GM12878 (cell line): ENCODE results near the gene INVS. TPM values are rescaled to one million over a fixed set of nuclear protein-coding genes. Genes with fewer than 3 reads are reported as not detected.
A peak's percentile ranks its signal among the peaks of the same experiment; 100 is the strongest.

Experiments
- ATAC-seq: fragments of 200-7000 bp; cut with Tn5 transposase; 3 replicates; pipeline ENCODE4 v1.9.1; 2020; ENCODE audit warnings: mild to moderate bottlenecking, moderate library complexity
- BruUV-seq: library from RNA; stranded (reverse); fragments of 400-500 nt; replicated peaks from 2 replicates; lab custom pipeline; 2021; lab: Mats Ljungman, UMichigan
- CTCF ChIA-PET: fragments of 300-600 bp; sonication (Branson Sonifier 250); formaldehyde crosslinking; extraction: SDS; loops from one replicate; lab custom pipeline; 2021; ENCODE audit warnings: inconsistent platforms; lab: Yijun Ruan, JAX
- POLR2A ChIA-PET: fragments of 350-600 bp; formaldehyde crosslinking; extraction: SDS; loops from one replicate; lab custom pipeline; 2021; ENCODE audit warnings: inconsistent platforms; lab: Charles Lee
- RAD21 ChIA-PET: fragments of 300-600 bp; sonication (Branson Sonifier 250); formaldehyde crosslinking; loops from one replicate; lab custom pipeline; 2023; ENCODE audit warnings: antibody characterized with exemption; ENCODE audit not compliant: unreplicated experiment; lab: Charles Lee
- SMC1A ChIA-PET: fragments of 300-600 bp; sonication (Branson Sonifier 250); formaldehyde crosslinking; loops from one replicate; lab custom pipeline; 2023; ENCODE audit not compliant: unreplicated experiment, uncharacterized antibody; lab: Charles Lee
- DNase-seq: peaks from one replicate; pipeline ENCODE4 v3.0.0-alpha.2; 2011; ENCODE audit warnings: low read depth, low spot score
- FAIRE-seq: peaks from 3 replicates; lab custom pipeline; 2011; peaks lifted over from hg19 to GRCh38; lab: Jason Lieb, UNC
- H2AFZ ChIP-seq: 2 replicates; pipeline ENCODE4 v1.6.0; 2011; ENCODE audit warnings: low read depth, low read length, control low read depth; ENCODE audit not compliant: control insufficient read depth
- H3K27ac ChIP-seq: 2 replicates; pipeline ENCODE4 v1.5.1; 2011; ENCODE audit warnings: control low read depth; ENCODE audit not compliant: control insufficient read depth, insufficient read depth
- H3K27me3 ChIP-seq, 2 experiments: replicated peaks in 1 of 2; 2 replicates each; pipeline versions ENCODE4 v1.6.0 to v1.6.1; 2011; ENCODE audit warnings: low read length in 1 of 2; ENCODE audit not compliant: control insufficient read depth in 2 of 2, insufficient read depth in 2 of 2
- H3K36me3 ChIP-seq, 2 experiments: 2 replicates each; pipeline ENCODE4 v1.5.1; 2011; ENCODE audit warnings: low read length in 1 of 2; ENCODE audit not compliant: control insufficient read depth in 2 of 2, insufficient read depth in 2 of 2
- H3K4me1 ChIP-seq: 2 replicates; pipeline ENCODE4 v1.6.1; 2011; ENCODE audit warnings: mild to moderate bottlenecking, low read length, moderate library complexity, mixed read lengths; ENCODE audit not compliant: control insufficient read depth, insufficient read depth
- H3K4me2 ChIP-seq: 2 replicates; pipeline ENCODE4 v1.6.0; 2011; ENCODE audit warnings: control low read depth; ENCODE audit not compliant: control insufficient read depth, insufficient read depth
- H3K4me3 ChIP-seq: fragments of 200-600 bp; sonication (generic); 2 replicates; pipeline ENCODE4 v1.5.1; 2016
- H3K79me2 ChIP-seq: 2 replicates; pipeline ENCODE4 v1.6.0; 2011; ENCODE audit warnings: low read length; ENCODE audit not compliant: control insufficient read depth, insufficient read depth
- H3K9ac ChIP-seq: 2 replicates; pipeline ENCODE4 v1.8.0; 2011; ENCODE audit warnings: low read length, control low read depth, mixed read lengths; ENCODE audit not compliant: control insufficient read depth, insufficient read depth
- H3K9me3 ChIP-seq: replicated peaks from 3 replicates; pipeline ENCODE4 v1.5.1; 2011; ENCODE audit warnings: mild to moderate bottlenecking, low read length; ENCODE audit not compliant: control insufficient read depth, insufficient read depth
- H4K20me1 ChIP-seq: 2 replicates; pipeline ENCODE4 v1.6.0; 2011; ENCODE audit not compliant: control insufficient read depth, insufficient read depth
- CHD1 ChIP-seq: IDR thresholded peaks from 2 replicates; pipeline ENCODE4 v1.6.1; 2012; ENCODE audit warnings: low read depth, low read length, improper control_type of control experiment
- WGBS: methylation state at CpG from one replicate; pipeline ENCODE4 v1.1.6; 2016; ENCODE audit warnings: low lambda C conversion rate; ENCODE audit not compliant: insufficient replicate concordance, insufficient coverage; ENCODE audit errors: missing lambda C conversion rate; 5-methylcytosine and 5-hydroxymethylcytosine counted together
- in situ Hi-C: fragments of 300-500 bp; cut with MboI; formaldehyde crosslinking; loops from 9 replicates; pipeline ENCODE4 v1.14.3; 2018; ENCODE audit warnings: mixed read lengths
- intact Hi-C: fragments of 100-400 bp; cut with micrococcal nuclease; formaldehyde crosslinking; loops from one replicate; pipeline ENCODE4 v1.14.2; 2022; ENCODE audit not compliant: unreplicated experiment
- polyA plus RNA-seq, 11 experiments: library from polyadenylated mRNA; depleted of rRNA in 4 of 11; unstranded in 6 of 11; stranded (reverse) in 5 of 11; fragments of >200 nt; fragmentation: Nextera tagmentation in 4 of 11; fragmentation: Illumina TruSeq in 1 of 11; extraction: Ambion mirVana in 4 of 11; extraction: Trizol in 1 of 11; gene quantifications; 1 replicate in 1 of 11; 2 replicates in 10 of 11; pipeline versions ENCODE4 v1.2.1 to v1.2.3, GENCODE V29; 2011 to 2016; ENCODE audit warnings: inconsistent platforms in 2 of 11, missing spikeins in 2 of 11, low read depth in 1 of 11
- total RNA-seq, 4 experiments: library from RNA; depleted of rRNA in 3 of 4; stranded (reverse); fragments of >200 nt in 3 of 4; fragmentation: Illumina TruSeq in 1 of 4; extraction: Trizol in 1 of 4; gene quantifications; 2 replicates each; pipeline versions ENCODE4 v1.2.1 to v1.2.3, GENCODE V29; 2013 to 2021
- TF ChIP-seq, protein P1 (sequence below): fragments of 450-650 bp; IDR thresholded peaks from 2 replicates; pipeline ENCODE4 v1.6.1; 2016; ENCODE audit warnings: mild to moderate bottlenecking, moderate library complexity, borderline replicate concordance

Gene INVS
- total and polyA plus RNA-seq, 10 of the 15 experiments (the other 5 are each of a cell fraction or from before 2014, with no cell fraction given): 0.93 to 20.8 (median 13.2) TPM

GRCh38 chr9:100112677-100113336, 13.8 kb downstream of the INVS start:
- Histone ChIP-seq H3K27me3 (no peaks in the 10 kb centered on the region), H3K9ac (no peak overlapping the region), H3K4me3 (no peak overlapping the region), H3K4me2 (no peak overlapping the region), H3K9me3 (no peaks in the 10 kb centered on the region), H3K4me1 (no peaks in the 10 kb centered on the region), H3K79me2 (no peaks in the 10 kb centered on the region; the same call in 1 of the 2 replicates), H2AFZ (no peak overlapping the region), H3K36me3 (peaks cover 0 to 2% of the 10 kb centered on the region in 2 experiments; a peak in 1 of 4 replicates), H4K20me1 (no peaks in the 10 kb centered on the region), H3K27ac (no peak overlapping the region)
- RAD21 ChIA-PET: interaction anchor here (1.0 kb wide), 1 partner anchor 19 kb away, joined by 4 read pairs; no protein-coding TSS in a partner anchor
- intact Hi-C loops: no loop called here
- no peak for ATAC-seq
- SMC1A ChIA-PET: interaction anchor here (0.5 to 2.0 kb wide), 3 partner anchors 10 to 337 kb away, joined by 3 to 4 read pairs (median 3); no protein-coding TSS in a partner anchor
- POLR2A ChIA-PET: interaction anchor here (0.6 kb wide), 3 partner anchors 8 to 740 kb away, joined by 3 to 4 read pairs (median 4); partner anchors contain the start of genes ERP44 and INVS
- in situ Hi-C loops: no loop called here
- TF ChIP-seq, protein P1, sequence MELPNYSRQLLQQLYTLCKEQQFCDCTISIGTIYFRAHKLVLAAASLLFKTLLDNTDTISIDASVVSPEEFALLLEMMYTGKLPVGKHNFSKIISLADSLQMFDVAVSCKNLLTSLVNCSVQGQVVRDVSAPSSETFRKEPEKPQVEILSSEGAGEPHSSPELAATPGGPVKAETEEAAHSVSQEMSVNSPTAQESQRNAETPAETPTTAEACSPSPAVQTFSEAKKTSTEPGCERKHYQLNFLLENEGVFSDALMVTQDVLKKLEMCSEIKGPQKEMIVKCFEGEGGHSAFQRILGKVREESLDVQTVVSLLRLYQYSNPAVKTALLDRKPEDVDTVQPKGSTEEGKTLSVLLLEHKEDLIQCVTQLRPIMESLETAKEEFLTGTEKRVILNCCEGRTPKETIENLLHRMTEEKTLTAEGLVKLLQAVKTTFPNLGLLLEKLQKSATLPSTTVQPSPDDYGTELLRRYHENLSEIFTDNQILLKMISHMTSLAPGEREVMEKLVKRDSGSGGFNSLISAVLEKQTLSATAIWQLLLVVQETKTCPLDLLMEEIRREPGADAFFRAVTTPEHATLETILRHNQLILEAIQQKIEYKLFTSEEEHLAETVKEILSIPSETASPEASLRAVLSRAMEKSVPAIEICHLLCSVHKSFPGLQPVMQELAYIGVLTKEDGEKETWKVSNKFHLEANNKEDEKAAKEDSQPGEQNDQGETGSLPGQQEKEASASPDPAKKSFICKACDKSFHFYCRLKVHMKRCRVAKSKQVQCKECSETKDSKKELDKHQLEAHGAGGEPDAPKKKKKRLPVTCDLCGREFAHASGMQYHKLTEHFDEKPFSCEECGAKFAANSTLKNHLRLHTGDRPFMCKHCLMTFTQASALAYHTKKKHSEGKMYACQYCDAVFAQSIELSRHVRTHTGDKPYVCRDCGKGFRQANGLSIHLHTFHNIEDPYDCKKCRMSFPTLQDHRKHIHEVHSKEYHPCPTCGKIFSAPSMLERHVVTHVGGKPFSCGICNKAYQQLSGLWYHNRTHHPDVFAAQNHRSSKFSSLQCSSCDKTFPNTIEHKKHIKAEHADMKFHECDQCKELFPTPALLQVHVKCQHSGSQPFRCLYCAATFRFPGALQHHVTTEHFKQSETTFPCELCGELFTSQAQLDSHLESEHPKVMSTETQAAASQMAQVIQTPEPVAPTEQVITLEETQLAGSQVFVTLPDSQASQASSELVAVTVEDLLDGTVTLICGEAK: peak; percentile 71
- TF ChIP-seq CHD1: no peak
- no peak for FAIRE-seq
- 89% methylated on average over 2 of the region's 2 CpGs for WGBS
- BruUV-seq: no TSS peak
- DNase-seq: no peak
- CTCF ChIA-PET: interaction anchor here (1.5 kb wide), 1 partner anchor 9 kb away, joined by 3 read pairs; no protein-coding TSS in a partner anchor
